MM.1S (cell line): ENCODE data around the gene IGFN1.

Experiments
- DNase-seq: peaks from one replicate; pipeline ENCODE4 v3.0.0-alpha.2; 2015
- H2AFZ ChIP-seq: fragments of 300-600 bp; sonication (generic); 2 replicates; pipeline ENCODE4 v1.6.0; 2016; ENCODE audit warnings: antibody characterized with exemption, low read length
- H3F3A ChIP-seq: fragments of 300-600 bp; sonication (generic); 2 replicates; pipeline ENCODE4 v1.6.1; 2016; ENCODE audit warnings: mild to moderate bottlenecking, antibody characterized with exemption, low read length, moderate library complexity, mixed read lengths; ENCODE audit not compliant: insufficient read depth
- H3K27ac ChIP-seq: fragments of 300-600 bp; sonication (generic); 2 replicates; pipeline ENCODE4 v1.5.1; 2016; ENCODE audit warnings: mild to moderate bottlenecking, low read length
- H3K27me3 ChIP-seq: fragments of 300-600 bp; sonication (generic); replicated peaks from 2 replicates; pipeline ENCODE4 v1.6.0; 2016; ENCODE audit warnings: low read length; ENCODE audit not compliant: insufficient read depth
- H3K36me3 ChIP-seq: fragments of 300-600 bp; sonication (generic); replicated peaks from 2 replicates; pipeline ENCODE4 v1.6.1; 2016; ENCODE audit warnings: mild to moderate bottlenecking, low read length, mixed read lengths; ENCODE audit not compliant: insufficient read depth
- H3K4me1 ChIP-seq: fragments of 300-600 bp; sonication (generic); 2 replicates; pipeline ENCODE4 v1.6.1; 2016; ENCODE audit warnings: low read length, mixed read lengths
- H3K4me2 ChIP-seq: fragments of 300-600 bp; sonication (generic); 2 replicates; pipeline ENCODE4 v1.6.0; 2016; ENCODE audit warnings: low read depth, low read length
- H3K4me3 ChIP-seq: fragments of 300-600 bp; sonication (generic); 2 replicates; pipeline ENCODE4 v1.5.1; 2016; ENCODE audit warnings: low read length, mixed read lengths
- H3K79me2 ChIP-seq: fragments of 300-600 bp; sonication (generic); 2 replicates; pipeline ENCODE4 v1.6.1; 2016; ENCODE audit warnings: mixed run types, low read length, mixed read lengths
- H3K9ac ChIP-seq: fragments of 300-600 bp; sonication (generic); 2 replicates; pipeline ENCODE4 v1.6.1; 2016; ENCODE audit warnings: low read length, mixed read lengths
- H3K9me2 ChIP-seq: fragments of 300-600 bp; sonication (generic); replicated peaks from 2 replicates; pipeline ENCODE4 v1.6.1; 2016; ENCODE audit warnings: mild to moderate bottlenecking, low read length, mixed read lengths; ENCODE audit not compliant: insufficient read depth
- H3K9me3 ChIP-seq: fragments of 300-600 bp; sonication (generic); replicated peaks from 2 replicates; pipeline ENCODE4 v1.6.1; 2016; ENCODE audit warnings: mild to moderate bottlenecking, low read length, mixed read lengths; ENCODE audit not compliant: insufficient read depth
- H4K20me1 ChIP-seq: fragments of 300-600 bp; sonication (generic); 2 replicates; pipeline ENCODE4 v1.6.1; 2016; ENCODE audit warnings: mild to moderate bottlenecking, low read length, moderate library complexity, mixed read lengths; ENCODE audit not compliant: insufficient read depth
- CTCF ChIP-seq: fragments of 300-600 bp; sonication (generic); IDR thresholded peaks from 2 replicates; pipeline ENCODE4 v1.5.1; 2016; ENCODE audit warnings: antibody characterized with exemption, low read length, mixed read lengths
- EZH2 ChIP-seq: fragments of 300-600 bp; sonication (generic); optimal IDR thresholded peaks from 2 replicates; pipeline ENCODE3; 2017; ENCODE audit warnings: low read depth, mild to moderate bottlenecking, antibody characterized with exemption, low read length, mixed read lengths
- EZH2phosphoT487 ChIP-seq: fragments of 300-600 bp; sonication (generic); IDR thresholded peaks from 2 replicates; pipeline ENCODE4 v1.6.1; 2018; ENCODE audit warnings: antibody characterized with exemption, low read length

The IGFN1 gene

GRCh38 chr1:201194046-201194445 is 3.4 kb downstream of the IGFN1 start:
- H3K27ac ChIP-seq, result no peak overlapping the region
- no peaks in the 10 kb centered on the region for H3K9me2 ChIP-seq
- H3K79me2 ChIP-seq, result no peaks in the 10 kb centered on the region
- H3K36me3 ChIP-seq, result no peaks in the 10 kb centered on the region
- no peaks in the 10 kb centered on the region for H3F3A ChIP-seq
- no peaks in the 10 kb centered on the region for H3K9me3 ChIP-seq
- DNase-seq, result no peak
- no peaks in the 10 kb centered on the region for H4K20me1 ChIP-seq
- no peak overlapping the region for H3K4me3 ChIP-seq
- H2AFZ ChIP-seq, result no peak overlapping the region
- no peaks in the 10 kb centered on the region for H3K4me1 ChIP-seq
- peaks cover 15% of the 10 kb centered on the region for H3K27me3 ChIP-seq
- H3K9ac ChIP-seq, result no peak overlapping the region
- H3K4me2 ChIP-seq, result no peak overlapping the region
- no peak for TF ChIP-seq EZH2phosphoT487

- no peak overlapping the region for H3K4me3 ChIP-seq
- no peaks in the 10 kb centered on the region for H3F3A ChIP-seq
- H3K79me2 ChIP-seq, result no peaks in the 10 kb centered on the region
- no peaks in the 10 kb centered on the region for H3K9me2 ChIP-seq
- H3K27me3 ChIP-seq, result peaks cover 6% of the 10 kb centered on the region; the same call in 1 of the 2 replicates
- H3K4me1 ChIP-seq, result no peaks in the 10 kb centered on the region
- no peak for DNase-seq
- H3K4me2 ChIP-seq, result no peak overlapping the region
- no peaks in the 10 kb centered on the region for H3K9me3 ChIP-seq
- no peak overlapping the region for H3K9ac ChIP-seq
- no peaks in the 10 kb centered on the region for H3K36me3 ChIP-seq
- no peak overlapping the region for H2AFZ ChIP-seq
- no peaks in the 10 kb centered on the region for H4K20me1 ChIP-seq
- no peak overlapping the region for H3K27ac ChIP-seq
- TF ChIP-seq CTCF, result no peak
- TF ChIP-seq EZH2, result no peak
- no peak for TF ChIP-seq EZH2phosphoT487
Measured at GRCh38 chr1:201198598-201198997, 8.0 kb downstream of the IGFN1 start.

GRCh38 chr1:201205036-201205435 is 14.4 kb downstream of the IGFN1 start:
- no peak overlapping the region for H2AFZ ChIP-seq
- DNase-seq, result no peak
- no peaks in the 10 kb centered on the region for H3K36me3 ChIP-seq
- H3K9me2 ChIP-seq, result no peaks in the 10 kb centered on the region
- TF ChIP-seq EZH2phosphoT487, result no peak
- TF ChIP-seq EZH2, result no peak
- TF ChIP-seq CTCF, result no peak
- no peaks in the 10 kb centered on the region for H3K9me3 ChIP-seq
- peaks cover 32% of the 10 kb centered on the region for H3K27me3 ChIP-seq
- no peaks in the 10 kb centered on the region for H3K4me1 ChIP-seq
- no peaks in the 10 kb centered on the region for H4K20me1 ChIP-seq
- H3K4me3 ChIP-seq, result no peak overlapping the region
- H3K27ac ChIP-seq, result no peak overlapping the region
- no peaks in the 10 kb centered on the region for H3F3A ChIP-seq
- H3K79me2 ChIP-seq, result no peaks in the 10 kb centered on the region
- H3K4me2 ChIP-seq, result no peak overlapping the region
- H3K9ac ChIP-seq, result no peak overlapping the region

GRCh38 chr1:201206176-201206575 is 15.6 kb downstream of the IGFN1 start:
- Histone ChIP-seq H3K4me3 (no peak overlapping the region), H2AFZ (no peak overlapping the region), H3K4me2 (no peak overlapping the region), H3F3A (no peaks in the 10 kb centered on the region), H4K20me1 (no peaks in the 10 kb centered on the region), H3K27ac (no peak overlapping the region), H3K27me3 (peaks cover 32% of the 10 kb centered on the region), H3K79me2 (no peaks in the 10 kb centered on the region), H3K9me2 (no peaks in the 10 kb centered on the region), H3K9ac (no peak overlapping the region), H3K9me3 (no peaks in the 10 kb centered on the region), H3K4me1 (no peaks in the 10 kb centered on the region), H3K36me3 (no peaks in the 10 kb centered on the region)
- TF ChIP-seq EZH2phosphoT487 (no peak), EZH2 (no peak), CTCF (no peak)
- no peak for DNase-seq
